ENCODE results near the gene CYSTM1.

The CYSTM1 gene

GRCh38 chr5:140178482-140179116, 3.6 kb downstream of the CYSTM1 start:
- no peaks in the 10 kb centered on the region for H3K27me3 ChIP-seq (ENCODE audit: control insufficient read depth in 1 of 2, insufficient read depth in 2 of 2, low read length in 2 of 2)
- no peaks in the 10 kb centered on the region for H3K36me3 ChIP-seq (ENCODE audit: control insufficient read depth in 2 of 2, insufficient read depth in 2 of 2, low read length in 2 of 2)
- peaks cover 64% of the 10 kb centered on the region for H3K4me1 ChIP-seq (ENCODE audit: control insufficient read depth, insufficient read depth, low read length)
- no peak overlapping the region for H3K4me3 ChIP-seq (ENCODE audit: low read length in 2 of 2)
- peak overlapping the region in 1 of 2 donors; percentile 54 for H3K9ac ChIP-seq (ENCODE audit: low read length in 2 of 2)
- no peaks in the 10 kb centered on the region for H3K9me3 ChIP-seq (ENCODE audit: control insufficient read depth in 2 of 2, low read length in 2 of 2)
- peak overlapping the region; percentile 64 for H3K27ac ChIP-seq (ENCODE audit: low read length)

DNA sequence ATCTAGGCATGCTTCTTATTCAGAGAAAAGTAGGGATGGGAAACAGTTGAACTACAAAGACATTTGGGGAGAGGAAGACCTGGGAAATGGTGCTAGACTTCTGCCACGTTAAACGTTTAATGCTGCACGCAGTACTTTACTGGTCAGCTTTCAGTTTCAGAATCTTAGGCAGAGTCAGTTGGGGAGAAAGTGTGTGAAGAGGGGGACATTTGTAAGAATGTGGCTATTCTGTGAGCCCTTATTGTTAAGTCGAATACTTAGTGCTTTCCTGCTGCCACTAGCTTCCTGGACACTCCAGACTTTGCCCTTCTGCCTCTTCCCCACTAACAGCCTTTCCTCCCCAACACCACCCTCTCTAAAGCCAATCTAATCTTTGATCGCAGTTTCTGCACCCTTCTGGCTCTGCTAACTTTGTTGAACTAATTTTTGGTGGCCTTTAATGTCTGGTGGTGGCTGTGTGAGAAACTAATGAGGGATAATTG, 6.1 kb downstream of the CYSTM1 start:
- Histone ChIP-seq H3K4me1 (ENCODE audit: control insufficient read depth, insufficient read depth, low read length) (peaks cover 52% of the 10 kb centered on the region), H3K4me3 (ENCODE audit: low read length in 2 of 2) (peak overlapping the region in 1 of 2 donors; percentile 35), H3K9ac (ENCODE audit: low read length in 2 of 2) (peak overlapping the region in 1 of 2 donors; percentile 42), H3K9me3 (ENCODE audit: control insufficient read depth in 2 of 2, low read length in 2 of 2) (no peaks in the 10 kb centered on the region), H3K36me3 (ENCODE audit: control insufficient read depth in 2 of 2, insufficient read depth in 2 of 2, low read length in 2 of 2) (no peaks in the 10 kb centered on the region), H3K27ac (ENCODE audit: low read length) (no peak overlapping the region), H3K27me3 (ENCODE audit: control insufficient read depth in 1 of 2, insufficient read depth in 2 of 2, low read length in 2 of 2) (no peaks in the 10 kb centered on the region)

- H3K9me3 ChIP-seq (ENCODE audit: control insufficient read depth in 2 of 2, low read length in 2 of 2), result no peaks in the 10 kb centered on the region
- H3K4me1 ChIP-seq (ENCODE audit: control insufficient read depth, insufficient read depth, low read length), result peaks cover 48% of the 10 kb centered on the region
- no peak overlapping the region for H3K9ac ChIP-seq (ENCODE audit: low read length in 2 of 2)
- H3K27ac ChIP-seq (ENCODE audit: low read length), result no peak overlapping the region
- H3K36me3 ChIP-seq (ENCODE audit: control insufficient read depth in 2 of 2, insufficient read depth in 2 of 2, low read length in 2 of 2), result no peaks in the 10 kb centered on the region
- H3K4me3 ChIP-seq (ENCODE audit: low read length in 2 of 2), result no peak overlapping the region
- no peaks in the 10 kb centered on the region for H3K27me3 ChIP-seq (ENCODE audit: control insufficient read depth in 1 of 2, insufficient read depth in 2 of 2, low read length in 2 of 2)
Measured at GRCh38 chr5:140181525-140181924, 6.5 kb downstream of the CYSTM1 start.

- H3K9ac ChIP-seq (ENCODE audit: low read length in 2 of 2), result peak overlapping the region in 1 of 2 donors; percentile 42
- H3K27me3 ChIP-seq (ENCODE audit: control insufficient read depth in 1 of 2, insufficient read depth in 2 of 2, low read length in 2 of 2), result no peaks in the 10 kb centered on the region
- no peaks in the 10 kb centered on the region for H3K36me3 ChIP-seq (ENCODE audit: control insufficient read depth in 2 of 2, insufficient read depth in 2 of 2, low read length in 2 of 2)
- peak overlapping the region; percentile 56 for H3K27ac ChIP-seq (ENCODE audit: low read length)
- H3K9me3 ChIP-seq (ENCODE audit: control insufficient read depth in 2 of 2, low read length in 2 of 2), result no peaks in the 10 kb centered on the region
- no peak overlapping the region for H3K4me3 ChIP-seq (ENCODE audit: low read length in 2 of 2)
- peaks cover 42% of the 10 kb centered on the region for H3K4me1 ChIP-seq (ENCODE audit: control insufficient read depth, insufficient read depth, low read length)
Measured at GRCh38 chr5:140182075-140182711, 7.2 kb downstream of the CYSTM1 start.

DNA sequence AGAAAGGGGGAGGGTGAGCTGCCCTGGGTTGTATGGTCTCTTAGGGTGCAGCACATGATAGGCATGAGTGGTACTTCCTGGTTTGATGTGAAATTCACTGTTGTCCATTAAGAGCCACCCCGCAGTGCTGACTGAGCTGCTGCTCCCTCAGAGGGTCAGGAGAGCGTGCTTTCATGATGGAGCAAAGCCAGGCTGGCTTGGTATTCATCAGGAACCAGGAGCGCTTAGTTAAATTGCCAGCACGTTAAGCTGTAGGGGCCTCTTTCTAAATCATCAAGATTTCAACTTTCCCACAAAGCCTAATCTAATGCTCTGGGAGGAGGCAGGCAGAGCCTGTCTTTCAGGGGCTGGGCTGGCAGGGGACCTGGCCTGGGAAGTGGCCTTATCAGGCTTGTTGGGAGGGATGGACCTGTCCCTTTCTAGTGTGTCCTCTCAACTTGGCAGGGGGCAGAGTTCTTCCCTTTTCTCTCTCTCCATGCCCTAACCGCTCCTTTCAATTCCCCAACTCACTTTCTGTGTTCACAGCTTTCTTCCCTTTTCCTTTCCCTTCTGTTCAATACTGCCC, 7.9 kb downstream of the CYSTM1 start:
- H3K27ac ChIP-seq (ENCODE audit: low read length), result peak overlapping the region; percentile 56
- H3K27me3 ChIP-seq (ENCODE audit: control insufficient read depth in 1 of 2, insufficient read depth in 2 of 2, low read length in 2 of 2), result no peaks in the 10 kb centered on the region
- no peaks in the 10 kb centered on the region for H3K9me3 ChIP-seq (ENCODE audit: control insufficient read depth in 2 of 2, low read length in 2 of 2)
- H3K36me3 ChIP-seq (ENCODE audit: control insufficient read depth in 2 of 2, insufficient read depth in 2 of 2, low read length in 2 of 2), result no peaks in the 10 kb centered on the region
- H3K9ac ChIP-seq (ENCODE audit: low read length in 2 of 2), result peak overlapping the region in 1 of 2 donors; percentile 42
- no peak overlapping the region for H3K4me3 ChIP-seq (ENCODE audit: low read length in 2 of 2)
- peaks cover 38% of the 10 kb centered on the region for H3K4me1 ChIP-seq (ENCODE audit: control insufficient read depth, insufficient read depth, low read length)

- no peaks in the 10 kb centered on the region for H3K36me3 ChIP-seq (ENCODE audit: control insufficient read depth in 2 of 2, insufficient read depth in 2 of 2, low read length in 2 of 2)
- no peak overlapping the region for H3K27ac ChIP-seq (ENCODE audit: low read length)
- H3K4me1 ChIP-seq (ENCODE audit: control insufficient read depth, insufficient read depth, low read length), result peaks cover 24% of the 10 kb centered on the region
- no peak overlapping the region for H3K9ac ChIP-seq (ENCODE audit: low read length in 2 of 2)
- H3K9me3 ChIP-seq (ENCODE audit: control insufficient read depth in 2 of 2, low read length in 2 of 2), result no peaks in the 10 kb centered on the region
- H3K4me3 ChIP-seq (ENCODE audit: low read length in 2 of 2), result no peak overlapping the region
- no peaks in the 10 kb centered on the region for H3K27me3 ChIP-seq (ENCODE audit: control insufficient read depth in 1 of 2, insufficient read depth in 2 of 2, low read length in 2 of 2)
Measured at GRCh38 chr5:140185409-140185808, 10.4 kb downstream of the CYSTM1 start.

- no peak overlapping the region for H3K9ac ChIP-seq (ENCODE audit: low read length in 2 of 2)
- no peaks in the 10 kb centered on the region for H3K36me3 ChIP-seq (ENCODE audit: control insufficient read depth in 2 of 2, insufficient read depth in 2 of 2, low read length in 2 of 2)
- no peaks in the 10 kb centered on the region for H3K9me3 ChIP-seq (ENCODE audit: control insufficient read depth in 2 of 2, low read length in 2 of 2)
- no peak overlapping the region for H3K27ac ChIP-seq (ENCODE audit: low read length)
- H3K4me1 ChIP-seq (ENCODE audit: control insufficient read depth, insufficient read depth, low read length), result peaks cover 22% of the 10 kb centered on the region
- H3K4me3 ChIP-seq (ENCODE audit: low read length in 2 of 2), result no peak overlapping the region
- H3K27me3 ChIP-seq (ENCODE audit: control insufficient read depth in 1 of 2, insufficient read depth in 2 of 2, low read length in 2 of 2), result no peaks in the 10 kb centered on the region
Measured at GRCh38 chr5:140186267-140186671, 11.3 kb downstream of the CYSTM1 start.

GRCh38 chr5:140189253-140189652, 14.3 kb downstream of the CYSTM1 start:
- no peaks in the 10 kb centered on the region for H3K4me1 ChIP-seq (ENCODE audit: control insufficient read depth, insufficient read depth, low read length)
- H3K9ac ChIP-seq (ENCODE audit: low read length in 2 of 2), result no peak overlapping the region
- no peaks in the 10 kb centered on the region for H3K27me3 ChIP-seq (ENCODE audit: control insufficient read depth in 1 of 2, insufficient read depth in 2 of 2, low read length in 2 of 2)
- H3K36me3 ChIP-seq (ENCODE audit: control insufficient read depth in 2 of 2, insufficient read depth in 2 of 2, low read length in 2 of 2), result no peaks in the 10 kb centered on the region
- no peak overlapping the region for H3K27ac ChIP-seq (ENCODE audit: low read length)
- no peak overlapping the region for H3K4me3 ChIP-seq (ENCODE audit: low read length in 2 of 2)
- H3K9me3 ChIP-seq (ENCODE audit: control insufficient read depth in 2 of 2, low read length in 2 of 2), result no peaks in the 10 kb centered on the region

DNA sequence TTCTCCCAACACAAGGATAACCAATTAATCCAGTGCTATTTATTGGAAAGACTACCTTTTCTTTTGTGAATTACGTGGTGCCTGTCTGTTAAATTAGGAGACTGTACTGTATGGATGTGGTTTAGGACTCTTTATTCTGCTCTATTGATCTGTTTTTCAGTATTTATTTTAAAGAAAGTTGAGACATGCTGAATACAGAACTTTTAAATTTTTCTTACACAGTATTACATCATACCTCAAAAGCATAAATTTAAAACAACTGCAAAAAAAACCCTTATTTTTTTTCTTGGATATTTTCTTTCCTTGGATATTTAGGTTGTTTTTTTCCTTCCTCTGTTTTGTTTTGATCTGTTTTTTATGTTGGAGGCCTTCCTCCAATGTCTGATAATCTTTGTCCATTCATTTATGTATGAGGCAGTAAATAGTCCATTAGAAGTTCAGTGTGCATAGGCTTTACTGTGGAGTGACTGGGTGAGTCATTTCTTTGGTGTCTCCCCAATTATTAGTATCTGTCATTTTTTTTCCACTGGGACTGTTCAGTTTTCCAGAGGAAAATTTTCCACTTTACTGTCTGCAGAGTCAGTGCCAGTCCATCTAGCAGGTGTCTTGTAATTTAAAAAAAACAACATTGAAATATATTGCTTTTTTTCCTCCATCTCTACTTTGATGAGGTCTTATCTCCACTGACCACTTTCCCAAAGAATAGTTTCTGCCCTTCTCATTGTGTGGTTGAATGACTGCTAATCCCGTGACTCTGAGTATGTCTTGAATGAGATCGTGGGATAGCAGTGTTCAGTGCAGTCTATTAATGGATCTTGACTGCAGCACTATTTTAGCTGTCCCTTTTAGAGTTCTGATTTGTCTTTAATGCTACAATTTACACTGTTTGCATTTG, 15.2 kb downstream of the CYSTM1 start:
- H3K27ac ChIP-seq (ENCODE audit: low read length), result no peak overlapping the region

GRCh38 chr5:140190872-140191218, 15.9 kb downstream of the CYSTM1 start:
- Histone ChIP-seq H3K4me1 (ENCODE audit: control insufficient read depth, insufficient read depth, low read length) (no peaks in the 10 kb centered on the region), H3K27me3 (ENCODE audit: control insufficient read depth in 1 of 2, insufficient read depth in 2 of 2, low read length in 2 of 2) (no peaks in the 10 kb centered on the region), H3K9ac (ENCODE audit: low read length in 2 of 2) (no peak overlapping the region), H3K36me3 (ENCODE audit: control insufficient read depth in 2 of 2, insufficient read depth in 2 of 2, low read length in 2 of 2) (peaks cover 5 to 6% of the 10 kb centered on the region in 2 donors), H3K9me3 (ENCODE audit: control insufficient read depth in 2 of 2, low read length in 2 of 2) (no peaks in the 10 kb centered on the region), H3K27ac (ENCODE audit: low read length) (no peak overlapping the region), H3K4me3 (ENCODE audit: low read length in 2 of 2) (no peak overlapping the region)

More for the DNA sequence above, 15.2 kb downstream of the CYSTM1 start:
- Histone ChIP-seq H3K4me3 (ENCODE audit: low read length in 2 of 2) (no peak overlapping the region), H3K27me3 (ENCODE audit: control insufficient read depth in 1 of 2, insufficient read depth in 2 of 2, low read length in 2 of 2) (no peaks in the 10 kb centered on the region), H3K36me3 (ENCODE audit: control insufficient read depth in 2 of 2, insufficient read depth in 2 of 2, low read length in 2 of 2) (peaks cover 5 to 6% of the 10 kb centered on the region in 2 donors), H3K9ac (ENCODE audit: low read length in 2 of 2) (no peak overlapping the region), H3K4me1 (ENCODE audit: control insufficient read depth, insufficient read depth, low read length) (no peaks in the 10 kb centered on the region), H3K9me3 (ENCODE audit: control insufficient read depth in 2 of 2, low read length in 2 of 2) (no peaks in the 10 kb centered on the region)
